NCI-H2196 treated with DMSO at 0.1 percent for 48 hours (cell line): ENCODE data around the gene ZCCHC24.

Experiments
- DNase-seq: peaks from one replicate; lab custom pipeline; 2025; ENCODE audit not compliant: unreplicated experiment; lab: John Stamatoyannopoulos, UW

ZCCHC24 gene

GRCh38 chr10:79400146-79401004 is 45.0 kb downstream of the ZCCHC24 start:
- no peak for DNase-seq

- no peak for DNase-seq
Measured at GRCh38 chr10:79399223-79399831, 46.1 kb downstream of the ZCCHC24 start.

GRCh38 chr10:79398642-79399041 is 46.8 kb downstream of the ZCCHC24 start:
- DNase-seq = no peak

GRCh38 chr10:79397575-79398303 is 47.7 kb downstream of the ZCCHC24 start:
- DNase-seq = no peak

- DNase-seq = no peak
Measured at GRCh38 chr10:79397051-79397450, 48.4 kb downstream of the ZCCHC24 start.

- no peak for DNase-seq
Measured at GRCh38 chr10:79396520-79396919, 48.9 kb downstream of the ZCCHC24 start.

- no peak for DNase-seq
Measured at GRCh38 chr10:79394664-79395063, 50.8 kb downstream of the ZCCHC24 start.

GRCh38 chr10:79393924-79394610 is 51.4 kb downstream of the ZCCHC24 start:
- no peak for DNase-seq

- no peak for DNase-seq
Measured at GRCh38 chr10:79393221-79393923, 52.1 kb downstream of the ZCCHC24 start.

GRCh38 chr10:79392506-79393176 is 52.8 kb downstream of the ZCCHC24 start:
- DNase-seq = no peak

- DNase-seq = no peak
Measured at GRCh38 chr10:79392020-79392398, 53.4 kb downstream of the ZCCHC24 start.

GRCh38 chr10:79391231-79392019 is 54.0 kb downstream of the ZCCHC24 start:
- DNase-seq = no peak

GRCh38 chr10:79390551-79391229 is 54.7 kb downstream of the ZCCHC24 start:
- no peak for DNase-seq

- DNase-seq = no peak
Measured at GRCh38 chr10:79390057-79390456, 55.4 kb downstream of the ZCCHC24 start.

GRCh38 chr10:79387974-79388850 is 57.2 kb downstream of the ZCCHC24 start:
- no peak for DNase-seq

GRCh38 chr10:79387466-79387973 is 57.9 kb downstream of the ZCCHC24 start:
- DNase-seq = no peak

- DNase-seq = no peak
Measured at GRCh38 chr10:79386637-79387465, 58.6 kb downstream of the ZCCHC24 start.
